ENCODE results near the gene JAML.

The JAML gene

GRCh38 chr11:118240999-118241763 is 16.4 kb upstream of the JAML start:
- H3K4me3 ChIP-seq (ENCODE audit: control insufficient read depth, low read depth, low read length): no peak overlapping the region
- TF ChIP-seq CTCF (conservative IDR thresholded peaks at IDR 0.05; ENCODE audit: control insufficient read depth, insufficient read depth, low read depth, low read length): no peak
- no peak for DNase-seq (ENCODE audit: low read depth)

- no peak overlapping the region for H3K4me3 ChIP-seq (ENCODE audit: control insufficient read depth, low read depth, low read length)
- no peak for TF ChIP-seq CTCF (conservative IDR thresholded peaks at IDR 0.05; ENCODE audit: control insufficient read depth, insufficient read depth, low read depth, low read length)
- DNase-seq (ENCODE audit: low read depth): no peak
Observed at GRCh38 chr11:118239509-118240205, 14.8 kb upstream of the JAML start.

GRCh38 chr11:118238929-118239328 is 14.1 kb upstream of the JAML start:
- no peak for DNase-seq (ENCODE audit: low read depth)
- no peak for TF ChIP-seq CTCF (conservative IDR thresholded peaks at IDR 0.05; ENCODE audit: control insufficient read depth, insufficient read depth, low read depth, low read length)
- no peak overlapping the region for H3K4me3 ChIP-seq (ENCODE audit: control insufficient read depth, low read depth, low read length)

GRCh38 chr11:118238421-118238820 is 13.6 kb upstream of the JAML start:
- DNase-seq (ENCODE audit: low read depth): no peak
- no peak overlapping the region for H3K4me3 ChIP-seq (ENCODE audit: control insufficient read depth, low read depth, low read length)

GRCh38 chr11:118236170-118236569 is 11.4 kb upstream of the JAML start:
- H3K4me3 ChIP-seq (ENCODE audit: control insufficient read depth, low read depth, low read length): no peak overlapping the region
- no peak for DNase-seq (ENCODE audit: low read depth)
- TF ChIP-seq CTCF (conservative IDR thresholded peaks at IDR 0.05; ENCODE audit: control insufficient read depth, insufficient read depth, low read depth, low read length): no peak

More at GRCh38 chr11:118238421-118238820, 13.6 kb upstream of the JAML start:
- no peak for TF ChIP-seq CTCF (conservative IDR thresholded peaks at IDR 0.05; ENCODE audit: control insufficient read depth, insufficient read depth, low read depth, low read length)

- DNase-seq (ENCODE audit: low read depth): no peak
- no peak for TF ChIP-seq CTCF (conservative IDR thresholded peaks at IDR 0.05; ENCODE audit: control insufficient read depth, insufficient read depth, low read depth, low read length)
- no peak overlapping the region for H3K4me3 ChIP-seq (ENCODE audit: control insufficient read depth, low read depth, low read length)
Observed at GRCh38 chr11:118234833-118235232, 10.0 kb upstream of the JAML start.
